Measurements from ENCODE around the gene CENPW.

Gene CENPW

DNA sequence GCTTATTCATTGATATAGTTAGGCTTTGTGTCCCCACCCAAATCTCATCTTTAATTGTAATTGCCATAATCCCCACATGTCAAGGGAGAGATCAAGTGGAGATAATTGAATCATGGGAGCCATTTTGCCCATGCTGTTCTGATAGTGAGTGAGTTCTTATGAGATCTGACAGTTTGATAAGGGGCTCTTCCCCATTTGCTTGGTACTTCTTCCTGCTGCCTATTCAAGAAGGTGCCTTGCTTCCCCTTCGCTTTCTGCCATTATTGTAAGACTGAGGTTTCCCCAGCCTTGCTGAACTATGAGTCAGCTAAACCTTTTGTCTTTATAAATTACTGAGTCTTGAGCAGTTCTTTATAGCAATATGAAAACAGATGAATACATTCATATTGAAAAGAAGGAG, 45.6 kb downstream of the CENPW start:
- no peaks in the 10 kb centered on the region for H3K4me1 ChIP-seq (ENCODE audit: insufficient read depth, low read length)
- H3K9me3 ChIP-seq (ENCODE audit: control insufficient read depth, insufficient read depth, low read length) = peaks cover 7% of the 10 kb centered on the region
- no peaks in the 10 kb centered on the region for H3K36me3 ChIP-seq (ENCODE audit: insufficient read depth, low read length)
- no peak overlapping the region for H3K9ac ChIP-seq (ENCODE audit: low read depth, low read length)

DNA sequence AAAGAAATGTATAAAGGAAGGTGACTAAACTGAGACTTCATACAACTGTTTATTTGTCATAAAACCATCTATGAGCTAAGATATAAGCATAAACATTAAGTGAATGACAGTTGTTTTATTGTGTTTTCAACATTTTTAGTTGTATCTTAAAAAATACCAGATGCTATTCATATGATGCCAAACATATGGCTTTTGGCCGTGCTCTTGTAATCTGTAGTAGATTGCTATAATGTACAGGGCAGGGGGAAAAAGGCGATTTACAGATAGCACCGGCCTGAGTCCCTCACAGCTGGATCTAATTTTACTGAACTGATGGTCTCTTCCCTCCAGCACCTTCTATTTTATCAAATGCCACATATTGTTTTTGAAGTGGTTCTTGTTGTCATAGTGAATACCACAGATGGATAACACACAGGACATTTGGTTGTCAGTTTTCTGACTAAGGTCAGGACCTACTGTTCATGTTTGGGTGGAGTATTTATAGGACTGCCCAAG, 48.2 kb downstream of the CENPW start:
- Histone ChIP-seq H3K36me3 (ENCODE audit: insufficient read depth, low read length) (no peaks in the 10 kb centered on the region), H3K9ac (ENCODE audit: low read depth, low read length) (no peak overlapping the region), H3K4me1 (ENCODE audit: insufficient read depth, low read length) (no peaks in the 10 kb centered on the region), H3K9me3 (ENCODE audit: control insufficient read depth, insufficient read depth, low read length) (peaks cover 7% of the 10 kb centered on the region)

DNA sequence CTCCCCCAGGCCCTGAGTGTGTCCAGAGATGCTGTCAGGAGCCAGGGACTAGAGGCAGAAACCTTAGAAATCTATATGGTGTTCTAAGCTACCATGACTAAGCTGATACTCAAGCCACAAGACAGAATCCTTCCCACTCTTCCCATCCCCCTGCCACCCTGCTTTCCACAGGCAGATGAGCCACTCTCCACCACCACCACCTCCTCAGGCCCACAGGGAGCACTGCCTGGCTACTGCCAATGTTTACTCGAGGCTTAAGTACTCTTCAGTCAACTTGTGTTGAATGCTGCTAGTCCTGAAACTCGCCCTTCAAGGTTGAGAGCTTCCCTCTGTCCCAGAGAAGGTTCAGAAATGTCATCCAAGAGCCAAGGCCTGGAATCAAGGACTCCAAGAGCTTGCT, 56.2 kb downstream of the CENPW start:
- Histone ChIP-seq H3K36me3 (ENCODE audit: insufficient read depth, low read length) (no peaks in the 10 kb centered on the region), H3K9me3 (ENCODE audit: control insufficient read depth, insufficient read depth, low read length) (no peaks in the 10 kb centered on the region), H3K9ac (ENCODE audit: low read depth, low read length) (no peak overlapping the region), H3K4me1 (ENCODE audit: insufficient read depth, low read length) (no peaks in the 10 kb centered on the region)

Data from ES-I3 (cell line).